NCI-H460 (cell line): ENCODE data around the gene FAM174B. TPM values are rescaled to one million over a fixed set of nuclear protein-coding genes. Genes with fewer than 3 reads are reported as not detected.
A peak's percentile ranks its signal among the peaks of the same experiment; 100 is the strongest.

Source experiments
- DNase-seq: peaks from one replicate; pipeline ENCODE4 v3.0.0-alpha.2; 2016; ENCODE audit warnings: low read depth; ENCODE audit errors: extremely low read depth
- polyA plus RNA-seq: library from polyadenylated mRNA; depleted of rRNA; stranded (reverse); fragments of >200 nt; gene quantifications from 2 replicates; pipeline ENCODE4 v1.2.3, GENCODE V29; 2014; cell fraction: nucleus; rRNA removed
- total RNA-seq: library from RNA; depleted of rRNA; stranded (reverse); fragments of >200 nt; shearing (Covaris generic); gene quantifications from 2 replicates; pipeline ENCODE4 v1.2.3, GENCODE V29; 2014; rRNA removed

The FAM174B gene
- 1.0 and 1.8 TPM in 2 replicates for total RNA-seq
- polyA plus RNA-seq = 0.17 and 0.92 TPM in 2 replicates

GRCh38 chr15:92655178-92655995 is at the start of gene FAM174B:
TSS of gene FAM174B (minus strand) at chr15:92655775.
- DNase-seq = no peak

GRCh38 chr15:92696096-92696495 is 40.5 kb upstream of the FAM174B start:
- DNase-seq = no peak

GRCh38 chr15:92693691-92694331 is 38.2 kb upstream of the FAM174B start:
- peak; percentile 33 for DNase-seq

GRCh38 chr15:92690395-92690794 is 34.8 kb upstream of the FAM174B start:
- DNase-seq = no peak

GRCh38 chr15:92687746-92688145 is 32.2 kb upstream of the FAM174B start:
- DNase-seq = no peak

- DNase-seq = no peak
Observed at GRCh38 chr15:92687195-92687602, 31.6 kb upstream of the FAM174B start.

GRCh38 chr15:92683511-92683834 is 27.9 kb upstream of the FAM174B start:
- DNase-seq = peak; percentile 70

- no peak for DNase-seq
Observed at GRCh38 chr15:92682741-92683510, 27.4 kb upstream of the FAM174B start.

- DNase-seq = no peak
Observed at GRCh38 chr15:92681141-92681631, 25.6 kb upstream of the FAM174B start.

- DNase-seq = no peak
Observed at GRCh38 chr15:92677999-92678398, 22.4 kb upstream of the FAM174B start.

- DNase-seq = no peak
Observed at GRCh38 chr15:92676561-92676960, 21.0 kb upstream of the FAM174B start.

- DNase-seq = no peak
Observed at GRCh38 chr15:92675485-92675884, 19.9 kb upstream of the FAM174B start.

- DNase-seq = no peak
Observed at GRCh38 chr15:92674347-92674746, 18.8 kb upstream of the FAM174B start.

GRCh38 chr15:92672102-92672501 is 16.5 kb upstream of the FAM174B start:
- no peak for DNase-seq

- no peak for DNase-seq
Observed at GRCh38 chr15:92671406-92671805, 15.8 kb upstream of the FAM174B start.

- no peak for DNase-seq
Observed at GRCh38 chr15:92670621-92671020, 15.0 kb upstream of the FAM174B start.

GRCh38 chr15:92669432-92669831 is 13.9 kb upstream of the FAM174B start:
- no peak for DNase-seq

- DNase-seq = no peak
Observed at GRCh38 chr15:92668620-92669019, 13.0 kb upstream of the FAM174B start.

- DNase-seq = no peak
Observed at GRCh38 chr15:92667970-92668485, 12.5 kb upstream of the FAM174B start.

- no peak for DNase-seq
Observed at GRCh38 chr15:92667287-92667904, 11.8 kb upstream of the FAM174B start.

- no peak for DNase-seq
Observed at GRCh38 chr15:92666780-92667179, 11.2 kb upstream of the FAM174B start.
